ENCODE measurements around the gene RUNX3.

Gene RUNX3

GRCh38 chr1:24927988-24928688 is 1.9 kb downstream of the RUNX3 start:
- no peak for DNase-seq

GRCh38 chr1:24927473-24927872 is 2.6 kb downstream of the RUNX3 start:
- no peak for DNase-seq

DNA sequence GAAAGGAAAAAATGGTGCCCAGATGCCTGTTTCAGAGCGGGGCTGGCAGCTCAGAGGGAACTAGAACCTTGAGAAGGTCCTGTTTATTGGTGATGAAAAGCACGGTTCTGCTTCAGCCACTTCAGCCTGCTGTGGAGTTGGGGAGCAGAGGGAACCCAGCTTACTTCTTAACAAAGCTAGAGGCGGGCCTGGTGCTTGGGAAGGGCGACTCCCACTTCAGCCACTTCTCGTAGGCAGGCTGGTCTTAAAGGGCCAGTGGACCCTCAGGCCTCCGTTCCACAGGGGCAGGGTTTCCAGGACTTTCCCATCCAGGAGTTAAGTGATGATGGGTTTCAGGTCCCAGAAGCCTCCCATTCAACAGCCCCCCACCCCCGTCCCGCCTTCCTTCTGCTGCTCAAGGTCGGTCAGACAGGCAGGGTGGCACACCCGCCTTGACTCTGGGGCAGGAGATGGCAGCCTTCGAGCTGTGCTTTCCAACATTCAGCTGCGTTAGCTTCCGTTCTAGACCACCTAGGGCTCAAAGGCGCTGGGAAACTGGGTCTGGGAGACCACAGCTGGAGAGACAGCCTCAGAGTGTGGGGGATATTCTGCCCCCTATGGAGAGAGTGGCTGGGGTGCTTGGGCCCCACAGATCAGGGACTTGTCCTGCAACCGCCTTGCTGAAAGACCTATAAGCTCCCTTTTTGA is 3.4 kb downstream of the RUNX3 start:
- DNase-seq, result no peak

DNA sequence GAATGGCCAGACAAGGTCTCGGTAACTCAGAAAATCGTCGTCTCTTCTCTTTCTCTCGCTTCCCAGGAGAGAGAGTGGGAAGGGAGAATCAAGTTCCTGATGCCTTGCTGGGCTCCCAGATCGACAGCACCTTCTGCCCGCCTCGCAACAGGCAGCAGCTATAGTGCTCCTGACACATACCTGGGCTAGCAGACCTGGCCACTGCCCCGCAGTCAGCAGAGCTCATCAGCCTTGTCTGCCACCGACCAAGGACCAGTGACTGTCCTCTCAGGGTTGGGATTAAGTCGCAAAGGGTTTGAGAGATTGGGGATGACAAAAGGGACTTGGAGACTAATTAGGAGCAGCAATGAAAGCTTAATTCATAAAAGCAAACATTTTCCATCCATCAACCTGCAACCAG is 4.1 kb downstream of the RUNX3 start:
- no peak for DNase-seq

- DNase-seq, result no peak
These were observed 4.8 kb downstream of the RUNX3 start for GRCh38 chr1:24925082-24925779.

DNA sequence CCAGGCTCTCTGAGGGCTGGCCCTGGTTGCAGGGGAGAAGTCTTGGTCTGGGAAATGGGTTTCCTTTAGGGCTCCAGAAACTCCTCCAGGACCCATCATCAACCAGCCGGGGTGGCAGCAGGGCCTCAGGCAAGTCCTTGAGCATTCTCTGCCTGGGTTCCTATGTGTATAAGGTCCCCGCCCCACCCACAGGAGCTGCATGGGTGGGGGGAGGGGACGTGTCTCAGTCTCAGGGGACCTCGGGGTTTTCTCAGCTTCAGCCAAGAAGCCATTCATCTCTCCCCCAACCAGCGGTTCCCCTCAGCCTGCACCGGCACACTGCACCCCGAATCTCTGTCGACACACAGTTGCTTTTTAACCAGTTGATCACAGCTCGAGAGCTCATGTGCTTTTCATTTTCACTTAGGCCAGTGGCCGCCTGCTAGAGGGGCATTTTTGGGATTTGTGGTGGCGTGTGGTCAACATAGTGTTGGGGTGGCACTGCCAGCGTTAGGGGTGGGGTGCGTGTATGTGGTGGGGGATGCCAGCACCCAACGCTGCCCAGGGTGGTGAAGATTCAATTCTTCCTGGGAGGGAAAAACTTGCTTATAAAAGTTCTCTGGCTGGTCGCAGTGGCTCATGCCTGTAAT is 6.5 kb downstream of the RUNX3 start:
- DNase-seq, result no peak

GRCh38 chr1:24921938-24922662 is 8.0 kb downstream of the RUNX3 start:
- no peak for DNase-seq

DNA sequence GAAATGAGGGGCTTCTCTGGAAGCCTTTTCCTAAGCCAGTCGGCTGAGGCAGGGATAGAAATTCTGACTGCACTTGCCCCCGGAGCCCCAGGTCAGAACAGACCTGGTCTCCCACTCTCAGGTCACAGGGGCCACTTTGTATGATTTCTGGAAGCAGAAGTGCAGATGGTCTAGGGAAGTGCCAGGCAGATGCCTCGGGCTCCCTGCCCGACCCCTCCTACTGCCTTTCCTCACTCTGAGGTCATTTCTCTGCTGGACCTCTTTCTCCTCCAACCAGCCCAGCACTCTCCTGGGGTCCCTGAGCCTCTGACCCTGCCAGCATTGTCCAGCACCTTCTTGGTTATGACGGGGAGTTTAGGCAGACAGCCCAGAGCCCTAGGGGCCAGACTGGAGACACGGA is 8.7 kb downstream of the RUNX3 start:
- no peak for DNase-seq

DNA sequence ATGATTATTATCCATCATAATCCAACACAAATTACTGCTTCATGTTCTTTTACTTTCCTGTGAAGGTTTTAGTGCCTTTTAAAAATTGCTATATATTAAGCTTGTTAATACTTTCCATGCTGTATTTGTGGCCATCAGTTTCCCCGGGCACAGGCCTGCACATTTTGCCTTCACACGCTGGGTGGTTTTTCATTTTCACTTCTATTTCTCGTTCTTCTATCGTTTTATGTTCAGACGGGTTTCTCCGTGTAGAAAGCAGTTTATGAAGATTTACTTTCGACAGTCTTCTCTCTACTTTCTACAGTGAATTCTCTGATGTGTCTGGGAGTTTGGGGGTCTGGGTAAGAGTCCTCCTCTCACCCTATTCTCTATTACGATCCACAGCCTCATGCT is 9.5 kb downstream of the RUNX3 start:
- DNase-seq, result no peak

DNA sequence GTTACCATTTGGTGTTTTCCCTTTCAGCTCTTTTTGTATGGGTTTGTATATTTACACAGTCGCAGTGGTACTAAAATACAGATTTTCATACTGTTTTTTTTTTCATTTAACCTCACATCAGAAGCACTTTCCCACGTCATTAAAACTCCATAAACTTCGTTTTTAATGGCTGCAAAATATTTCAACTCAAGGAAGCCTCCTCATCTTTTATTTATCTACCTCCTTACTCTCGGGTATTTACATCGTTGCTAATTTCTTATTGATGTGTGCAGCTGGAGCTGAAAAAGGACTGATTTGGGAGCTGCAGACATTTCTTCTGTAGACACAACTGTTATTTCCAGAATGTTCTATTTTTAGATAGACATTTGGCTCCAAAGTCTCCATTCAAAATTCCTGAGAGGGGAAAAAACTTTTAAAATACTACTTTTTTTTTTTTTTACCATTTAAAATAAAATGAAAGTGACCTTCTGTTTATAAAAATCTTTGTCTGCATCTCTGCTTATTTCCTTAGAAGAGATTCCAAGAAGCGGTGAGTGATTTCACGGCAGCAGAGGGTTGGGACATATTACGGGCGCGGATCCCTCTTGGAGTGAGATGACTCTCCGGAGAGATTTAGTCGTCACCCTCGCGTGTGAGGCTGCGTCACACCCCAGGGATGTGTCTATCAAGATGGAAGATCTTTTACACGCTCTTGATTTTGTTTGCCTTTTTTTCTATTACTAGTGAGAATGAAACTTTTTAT is 10.1 kb downstream of the RUNX3 start:
- no peak for DNase-seq

- no peak for DNase-seq
These were observed 11.0 kb downstream of the RUNX3 start for GRCh38 chr1:24918995-24919605.

GRCh38 chr1:24918370-24918769 is 11.7 kb downstream of the RUNX3 start:
- no peak for DNase-seq

- DNase-seq, result no peak
These were observed 12.6 kb downstream of the RUNX3 start for GRCh38 chr1:24917327-24918074.

- DNase-seq, result no peak
These were observed 14.1 kb downstream of the RUNX3 start for GRCh38 chr1:24915816-24916602.

GRCh38 chr1:24914226-24915069 is 15.6 kb downstream of the RUNX3 start:
- DNase-seq, result no peak

DNA sequence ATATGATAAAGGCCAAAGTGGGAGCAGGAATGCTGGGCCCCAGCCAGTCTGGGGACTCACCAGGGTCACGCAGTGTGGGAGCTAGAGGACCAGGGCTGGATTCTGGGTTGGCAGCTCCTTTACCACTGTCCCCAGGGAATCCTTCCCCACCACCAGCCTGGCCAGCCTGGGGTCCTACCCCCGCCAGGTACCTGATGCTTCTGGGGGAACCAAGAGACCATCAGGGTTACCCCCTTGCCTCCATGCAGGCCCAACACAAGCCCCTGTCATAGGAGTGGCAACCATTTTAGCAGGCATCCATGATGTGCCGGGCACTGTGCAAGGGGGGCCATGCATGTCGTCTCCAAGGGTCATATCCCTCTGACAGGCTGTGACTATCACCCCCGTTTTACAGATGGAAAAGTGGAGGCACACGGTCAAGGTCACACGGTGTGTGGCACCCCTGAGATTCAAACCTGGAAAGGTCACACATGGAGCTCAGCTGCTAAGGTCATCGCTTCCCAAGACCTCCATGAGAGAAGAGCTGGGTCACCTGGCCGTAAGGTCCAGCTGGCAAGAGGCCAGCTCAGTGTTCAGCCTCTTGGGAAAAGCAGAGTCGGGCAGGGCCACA is 16.4 kb downstream of the RUNX3 start:
- no peak for DNase-seq

DNA sequence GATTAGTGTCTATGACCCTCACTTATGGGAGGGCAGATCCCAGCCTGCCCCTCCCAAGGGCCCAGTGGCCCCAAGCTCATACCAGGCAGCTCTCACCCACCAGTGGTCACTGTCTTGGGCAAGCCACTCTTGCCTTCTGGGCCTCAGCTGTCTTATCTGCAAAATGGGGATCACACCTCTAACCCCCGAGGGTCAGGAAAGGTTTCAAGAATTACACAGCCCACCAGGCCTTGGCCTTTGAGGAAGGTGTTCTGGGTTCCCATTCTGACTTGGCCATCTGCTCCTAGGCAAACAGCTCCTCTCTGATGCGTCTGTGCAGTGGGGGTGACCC is 16.8 kb downstream of the RUNX3 start:
- DNase-seq, result no peak

DNA sequence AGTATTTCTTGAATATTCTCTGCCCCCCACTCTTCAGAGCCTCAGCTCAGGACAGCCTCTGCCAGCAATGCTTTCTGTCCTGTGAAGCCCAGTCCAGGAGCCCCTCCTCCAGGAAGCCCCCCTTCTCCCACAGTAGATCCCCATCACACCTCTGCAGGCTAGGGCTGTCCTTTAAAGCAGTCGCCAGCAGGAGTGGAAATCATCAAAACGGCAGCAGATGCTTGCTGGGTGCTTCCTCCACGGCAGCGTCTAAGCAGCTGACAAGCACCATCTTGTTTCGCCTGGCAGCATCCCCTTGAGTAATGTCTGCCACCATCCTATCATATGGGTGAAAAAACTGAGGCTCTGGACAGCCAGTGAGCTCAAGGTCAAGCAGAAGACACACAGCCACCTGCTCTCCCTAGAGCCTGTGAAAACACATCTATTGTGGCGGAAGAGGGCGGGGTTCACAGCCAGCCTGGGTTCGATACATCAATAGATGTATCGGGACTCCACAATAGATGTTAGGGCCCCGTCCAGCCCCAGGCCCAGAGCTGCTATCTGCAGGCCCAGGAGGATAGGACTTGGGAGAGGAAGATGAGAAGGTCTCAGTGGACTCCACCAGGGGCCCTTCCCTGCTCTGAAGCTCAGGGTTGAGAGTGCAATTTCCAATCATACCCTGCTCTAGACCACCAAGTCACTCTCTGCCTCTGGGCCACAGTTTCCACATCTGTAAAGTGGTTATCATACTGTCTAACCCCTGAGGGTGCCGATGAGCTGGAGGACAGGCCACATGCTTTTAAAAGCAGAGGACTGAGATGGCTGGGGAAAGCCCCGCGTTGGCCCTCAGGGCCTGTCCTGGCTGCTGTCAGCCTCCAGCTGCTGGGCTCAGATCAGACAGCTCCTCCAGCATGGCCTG is 17.5 kb downstream of the RUNX3 start:
- DNase-seq, result no peak
